Right hindlimb (tissue), 1 donor: ENCODE results near the gene EHBP1.
"Not testable (repeated sequence)": the region's sequence is repeated elsewhere in the genome, so short reads cannot be mapped to it uniquely, and the experiment has no call there.

Source experiments
- DNase-seq: peaks from one replicate; pipeline ENCODE4 v3.0.0-alpha.2; 2018

The EHBP1 gene

DNA sequence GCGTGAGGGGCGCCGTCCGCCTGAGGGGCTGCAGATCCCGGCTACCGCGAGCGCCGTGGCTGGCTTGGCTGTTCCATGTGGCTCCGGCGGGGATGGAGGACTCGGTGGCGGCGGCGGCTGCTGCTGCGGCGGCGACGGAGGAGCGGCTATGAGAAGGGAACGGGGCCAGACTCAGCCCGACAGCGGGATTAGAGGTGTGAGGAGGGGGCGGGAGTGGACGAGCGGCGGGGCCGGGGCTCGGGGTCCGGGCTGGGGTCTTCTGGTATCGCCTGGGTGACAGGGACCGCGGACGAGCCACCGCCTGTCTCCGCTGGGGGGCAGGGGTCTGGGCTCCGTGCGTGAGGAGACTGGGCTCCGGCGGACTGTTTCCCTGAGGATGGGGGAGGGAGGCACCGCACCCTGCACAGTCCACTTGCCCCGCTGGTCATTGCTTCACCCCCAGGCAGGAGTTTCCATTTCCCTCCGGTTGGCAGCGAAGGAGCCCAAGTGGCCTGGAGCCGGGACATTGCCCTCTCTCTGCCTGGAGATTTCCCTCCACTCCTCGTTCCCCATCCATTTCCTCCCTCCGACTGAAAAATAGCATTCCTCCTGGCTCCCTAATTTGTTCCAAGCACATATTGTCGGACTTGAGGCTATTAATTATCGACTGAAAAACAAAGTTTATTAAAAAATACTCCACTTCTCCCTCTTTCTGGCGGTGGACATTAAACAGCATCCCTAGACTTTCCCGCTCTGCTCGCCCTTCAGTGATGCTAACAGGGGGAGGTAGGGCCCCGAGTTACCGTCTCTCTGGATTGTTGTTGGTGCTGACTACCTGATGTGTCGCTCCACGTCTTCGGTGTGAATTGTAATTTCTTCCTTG is 577 bp downstream of the EHBP1 start:
- peak; percentile 82 for DNase-seq

DNA sequence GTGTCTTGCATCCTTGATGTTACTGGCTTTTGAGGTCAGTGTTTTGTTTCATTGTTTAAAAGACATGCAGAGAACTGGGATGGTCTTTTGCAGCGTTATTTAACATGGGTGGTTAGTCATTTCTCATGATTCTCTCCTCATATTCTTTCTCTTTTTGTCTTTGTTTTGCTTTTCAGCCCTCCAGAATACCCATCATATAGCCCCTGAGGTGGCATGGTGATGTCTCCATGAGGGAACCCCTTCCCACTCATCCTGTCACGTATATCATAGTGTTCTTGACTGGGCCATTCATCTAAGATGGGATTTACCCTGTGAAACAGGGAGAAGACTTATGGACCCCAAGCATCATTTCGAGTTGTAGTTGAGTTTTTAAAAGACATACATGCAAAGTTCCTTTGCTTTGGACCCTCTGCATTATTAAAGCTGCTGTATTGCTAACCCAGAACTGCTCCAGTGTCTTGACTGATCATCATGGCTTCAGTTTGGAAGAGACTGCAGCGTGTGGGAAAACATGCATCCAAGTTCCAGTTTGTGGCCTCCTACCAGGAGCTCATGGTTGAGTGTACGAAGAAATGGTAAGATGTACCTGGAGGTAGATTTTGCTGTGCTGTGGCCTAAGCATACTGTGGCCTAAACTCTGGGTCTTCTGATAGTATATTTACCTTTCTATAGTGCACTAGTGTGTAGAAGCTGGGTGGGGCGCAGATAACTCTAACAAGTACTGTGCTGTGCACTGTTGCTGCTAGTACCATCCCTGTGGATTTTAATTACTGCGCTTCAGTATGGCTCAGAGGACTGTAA is 1.4 kb downstream of the EHBP1 start:
- DNase-seq, result no peak

DNA sequence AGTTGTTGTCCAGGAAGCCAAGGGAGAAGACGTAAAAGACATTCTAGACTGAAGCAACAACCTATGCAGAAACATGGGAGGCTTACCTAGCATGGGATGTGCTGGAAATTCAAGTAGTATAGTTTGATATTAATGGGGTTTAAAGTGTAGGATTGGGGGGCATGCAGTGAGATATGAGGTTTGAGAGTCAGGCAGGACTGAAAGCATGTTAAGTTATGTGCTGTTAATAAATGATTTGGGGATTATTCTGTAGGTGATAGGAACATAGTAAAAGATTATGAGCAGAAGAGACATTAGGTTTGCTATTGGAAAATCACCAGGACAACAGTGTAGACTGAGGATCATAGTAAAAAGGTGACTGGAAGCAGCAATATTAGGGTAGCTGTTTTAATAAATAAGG is 3.2 kb downstream of the EHBP1 start:
- no peak for DNase-seq

DNA sequence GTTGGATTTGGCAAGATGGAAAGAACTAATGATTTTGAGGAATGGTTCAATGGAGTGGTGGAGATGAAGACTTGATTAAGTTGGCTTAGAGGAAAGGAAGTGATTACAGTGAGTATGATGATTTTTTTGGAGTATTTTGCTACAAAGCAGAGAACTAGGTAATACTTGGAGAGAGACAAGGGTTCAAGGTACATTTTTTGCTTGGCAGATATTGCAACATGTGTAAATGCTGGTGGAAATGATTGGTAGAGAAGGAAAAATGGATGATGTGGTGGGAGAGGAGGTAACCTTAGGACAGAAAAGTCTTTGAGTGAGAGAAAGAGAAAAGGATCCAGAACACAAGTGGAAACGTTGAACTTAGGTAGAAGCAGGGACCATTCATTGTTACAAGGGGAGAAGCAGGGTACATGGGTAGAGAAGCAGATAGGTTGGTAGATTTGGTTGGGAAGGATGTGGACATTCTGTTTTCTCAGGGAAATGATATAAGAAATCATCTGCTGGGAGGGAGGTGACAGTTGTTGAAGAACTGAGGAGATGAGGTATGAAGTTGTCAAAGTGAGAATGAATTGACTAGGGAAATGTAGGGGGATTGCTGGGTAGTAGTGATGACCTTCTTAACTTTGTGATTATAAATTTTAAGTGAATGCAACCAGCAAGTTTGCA is 6.5 kb downstream of the EHBP1 start:
- no peak for DNase-seq

GRCh38 chr2:62713196-62713595 is 7.7 kb downstream of the EHBP1 start:
- not testable (repeated sequence) for DNase-seq

DNA sequence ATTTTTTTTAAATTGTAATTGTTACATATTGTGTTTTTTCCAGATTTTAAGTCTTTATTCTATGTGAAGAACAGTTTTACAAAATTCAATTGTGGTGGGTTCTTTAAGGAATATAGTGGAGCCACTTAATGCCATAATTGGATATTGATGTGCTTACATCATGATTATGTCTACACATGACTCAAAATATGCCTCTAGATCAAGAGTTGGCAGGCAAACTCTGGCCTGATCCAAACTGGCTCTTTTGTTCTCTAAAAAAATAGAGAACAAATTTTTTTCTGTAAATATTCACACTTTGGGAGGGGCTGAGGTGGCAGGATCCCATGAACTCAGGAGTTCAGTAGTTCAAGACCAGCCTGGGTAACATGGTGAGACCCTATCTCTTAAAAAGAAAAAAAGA is 8.3 kb downstream of the EHBP1 start:
- DNase-seq, result no peak

DNA sequence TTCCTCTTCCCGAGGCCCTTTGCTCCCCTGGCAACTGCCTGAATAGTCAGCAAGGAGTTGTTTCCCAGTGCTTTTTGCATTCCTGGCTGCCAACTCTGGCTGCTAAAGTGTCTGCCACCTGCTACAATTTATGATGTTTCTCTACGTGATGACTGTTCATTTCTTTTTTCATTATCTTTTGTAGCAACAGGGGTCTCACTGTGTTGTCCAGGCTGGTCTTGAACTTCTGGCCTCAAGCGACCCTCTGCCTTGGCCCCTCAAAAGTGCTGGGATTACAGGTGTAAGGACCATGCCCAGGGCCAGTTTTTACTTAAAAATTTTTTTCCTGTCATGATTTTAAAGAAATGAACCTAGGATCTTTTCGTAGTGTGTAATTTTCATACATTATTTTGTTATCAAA is 11.3 kb downstream of the EHBP1 start:
- DNase-seq, result no peak

- no peak for DNase-seq
Observed at GRCh38 chr2:62717503-62718081, 12.1 kb downstream of the EHBP1 start.

GRCh38 chr2:62718225-62718822 is 12.8 kb downstream of the EHBP1 start:
- DNase-seq, result no peak

GRCh38 chr2:62719757-62720156 is 14.2 kb downstream of the EHBP1 start:
- DNase-seq, result no peak

DNA sequence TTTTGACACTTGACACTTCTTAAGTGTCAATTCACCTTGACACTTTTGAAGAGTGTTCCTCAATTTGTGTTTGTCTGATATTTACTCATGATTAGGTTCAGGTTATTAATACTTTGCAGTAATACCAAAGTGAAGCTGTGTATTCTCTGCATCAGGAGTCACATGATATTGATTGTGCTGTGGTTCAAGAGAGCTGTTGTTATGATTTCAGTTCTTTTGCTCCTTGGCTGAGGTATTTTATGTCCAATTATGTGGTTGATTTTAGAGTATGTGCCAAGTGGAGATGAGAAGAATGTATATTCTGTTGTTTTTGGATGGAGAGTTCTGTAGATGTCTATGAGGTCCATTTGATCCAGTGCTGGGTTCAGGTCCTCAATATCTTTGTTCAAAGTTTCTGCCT is 17.2 kb downstream of the EHBP1 start:
- no peak for DNase-seq

DNA sequence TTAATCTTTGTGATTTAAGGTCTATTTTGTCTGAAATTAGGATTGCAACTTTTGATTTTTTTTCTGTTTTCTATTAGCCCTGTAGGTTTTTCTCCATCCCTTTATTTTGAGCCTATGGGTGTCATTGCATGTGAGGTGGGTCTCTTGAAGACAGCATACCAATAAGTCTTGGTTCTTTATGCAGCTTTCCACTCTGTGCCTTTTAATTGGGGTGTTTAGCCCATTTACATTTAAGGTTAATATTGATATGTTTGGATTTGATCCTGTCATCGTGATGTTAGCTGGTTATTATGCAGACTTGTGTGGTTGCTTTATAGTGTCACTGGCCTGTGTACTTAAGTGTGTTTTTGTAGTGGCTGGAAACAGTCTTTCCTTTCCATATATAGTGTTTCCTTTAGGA is 17.7 kb downstream of the EHBP1 start:
- DNase-seq, result no peak

- no peak for DNase-seq
Observed at GRCh38 chr2:62724106-62724505, 18.6 kb downstream of the EHBP1 start.

- no peak for DNase-seq
Observed at GRCh38 chr2:62724886-62725711, 19.6 kb downstream of the EHBP1 start.

GRCh38 chr2:62725712-62726055 is 20.2 kb downstream of the EHBP1 start:
- DNase-seq, result no peak

GRCh38 chr2:62727259-62727867 is 21.9 kb downstream of the EHBP1 start:
- no peak for DNase-seq

DNA sequence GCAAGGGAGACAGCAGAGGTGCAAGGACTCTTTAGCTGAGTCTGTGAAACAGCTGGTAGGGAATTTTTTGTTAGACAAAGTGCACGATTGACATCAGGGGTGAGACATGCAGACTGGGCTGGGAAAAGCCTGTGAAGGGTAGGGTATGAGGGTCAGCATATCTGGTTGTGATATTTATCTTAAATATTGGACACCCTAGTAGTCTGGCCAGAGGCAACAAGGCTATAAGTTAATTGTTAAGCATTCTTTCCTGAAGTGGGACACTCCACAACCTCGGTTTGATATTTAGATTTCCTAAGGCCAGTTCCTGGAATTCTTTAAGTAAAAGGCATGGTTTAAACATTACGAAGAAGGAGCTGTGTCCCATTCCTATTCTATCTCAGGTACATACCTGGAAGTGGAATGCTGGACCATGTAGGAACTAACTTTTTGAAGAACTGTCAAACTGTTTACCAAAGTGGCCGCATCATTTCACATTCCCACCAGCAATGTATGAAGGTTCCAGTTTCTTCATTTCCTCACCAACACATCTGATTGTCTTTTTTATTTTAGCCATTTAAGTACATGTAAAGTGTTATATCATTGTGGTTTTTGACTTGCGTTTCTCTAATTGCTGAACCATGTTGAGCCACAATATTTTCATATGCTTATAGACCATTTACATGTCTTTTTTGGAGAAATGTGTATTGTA is 22.5 kb downstream of the EHBP1 start:
- no peak for DNase-seq

GRCh38 chr2:62731275-62731674 is 25.8 kb downstream of the EHBP1 start:
- no peak for DNase-seq

DNA sequence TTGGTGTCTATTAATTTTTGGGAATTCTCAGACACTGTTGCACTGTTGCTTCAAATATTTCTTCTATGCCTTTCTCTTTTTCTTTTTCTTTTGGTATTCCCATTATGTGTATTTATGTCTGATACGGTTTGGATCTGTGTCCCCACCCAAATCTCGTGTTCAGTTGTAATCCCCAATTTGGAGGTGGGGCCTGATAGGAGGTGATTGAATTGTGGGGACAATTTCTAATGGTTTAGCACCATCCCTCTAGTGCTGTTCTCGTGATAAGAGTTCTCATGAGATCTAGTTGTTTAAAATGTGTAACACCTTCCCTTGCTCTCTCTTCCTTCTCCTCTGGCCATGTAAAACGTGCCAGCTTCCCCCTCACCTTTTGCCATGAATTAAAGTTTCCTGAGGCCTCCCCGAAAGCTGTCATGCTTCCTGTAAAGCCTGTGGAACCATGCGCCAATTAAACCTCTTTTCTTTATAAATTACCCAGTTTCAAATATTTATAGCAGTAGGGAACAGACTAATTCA is 26.8 kb downstream of the EHBP1 start:
- no peak for DNase-seq

GRCh38 chr2:62733546-62733945 is 28.0 kb downstream of the EHBP1 start:
- DNase-seq, result no peak
